NB4 (cell line): ENCODE measurements around the gene UTP15.

Experiments
- DNase-seq: peaks from one replicate; pipeline ENCODE4 v3.0.0; 2010; ENCODE audit warnings: low read depth
- H3K4me3 ChIP-seq: one replicate; pipeline ENCODE4 v1.5.1; 2011; ENCODE audit warnings: mild to moderate bottlenecking, low read depth, low read length, moderate library complexity
- MYC ChIP-seq: IDR thresholded peaks from 2 replicates; pipeline ENCODE4 v1.6.1; 2011; ENCODE audit warnings: low read depth, low read length
- POLR2A ChIP-seq: IDR thresholded peaks from 2 replicates; pipeline ENCODE4 v1.6.1; 2011; ENCODE audit warnings: mild to moderate bottlenecking; ENCODE audit not compliant: insufficient read length; ENCODE audit errors: extremely low read depth
- TF ChIP-seq, protein P1 (sequence below): IDR thresholded peaks from 2 replicates; pipeline ENCODE4 v1.6.1; 2011; ENCODE audit warnings: low read depth, low read length
- TF ChIP-seq, protein P2 (sequence below): IDR thresholded peaks from one replicate; pipeline ENCODE4 v1.5.1; 2012; ENCODE audit warnings: low read depth, low read length

Gene UTP15

DNA sequence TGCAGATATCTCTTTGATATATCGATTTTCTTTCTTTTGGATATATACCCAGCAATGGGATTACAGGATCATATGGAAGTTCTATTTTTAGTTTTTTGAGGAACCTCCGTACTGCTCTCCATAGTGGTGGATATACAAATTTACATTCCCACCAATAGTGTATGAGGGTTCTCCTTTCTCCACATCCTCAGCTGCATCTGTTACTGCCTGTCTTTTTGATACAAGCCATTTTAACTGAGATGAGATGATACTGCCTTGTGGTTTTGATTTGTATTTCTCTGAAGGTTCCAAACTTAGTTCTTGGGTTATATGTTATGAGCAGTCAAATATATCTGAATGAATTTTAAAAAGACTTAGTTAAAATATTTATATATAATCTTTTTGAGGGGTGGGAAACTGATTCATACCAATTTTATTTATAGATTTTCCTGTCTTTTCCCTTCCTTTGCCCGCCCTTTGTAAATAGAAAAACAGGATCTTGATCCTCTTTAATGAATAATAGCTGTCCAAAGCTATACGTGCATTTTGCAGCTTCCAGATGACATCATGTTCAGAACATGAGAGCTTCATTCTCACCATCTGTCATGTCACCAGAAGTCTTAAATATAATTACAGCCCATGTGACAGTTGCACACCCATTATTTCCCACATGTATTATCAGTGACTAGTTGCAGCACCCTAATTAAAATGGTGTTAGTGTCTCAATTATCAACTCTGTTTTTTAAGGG, 54.2 kb downstream of the UTP15 start:
- TF ChIP-seq, protein P1, sequence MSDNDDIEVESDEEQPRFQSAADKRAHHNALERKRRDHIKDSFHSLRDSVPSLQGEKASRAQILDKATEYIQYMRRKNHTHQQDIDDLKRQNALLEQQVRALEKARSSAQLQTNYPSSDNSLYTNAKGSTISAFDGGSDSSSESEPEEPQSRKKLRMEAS, result no peak
- TF ChIP-seq POLR2A (no peak), MYC (no peak)
- TF ChIP-seq, protein P2, sequence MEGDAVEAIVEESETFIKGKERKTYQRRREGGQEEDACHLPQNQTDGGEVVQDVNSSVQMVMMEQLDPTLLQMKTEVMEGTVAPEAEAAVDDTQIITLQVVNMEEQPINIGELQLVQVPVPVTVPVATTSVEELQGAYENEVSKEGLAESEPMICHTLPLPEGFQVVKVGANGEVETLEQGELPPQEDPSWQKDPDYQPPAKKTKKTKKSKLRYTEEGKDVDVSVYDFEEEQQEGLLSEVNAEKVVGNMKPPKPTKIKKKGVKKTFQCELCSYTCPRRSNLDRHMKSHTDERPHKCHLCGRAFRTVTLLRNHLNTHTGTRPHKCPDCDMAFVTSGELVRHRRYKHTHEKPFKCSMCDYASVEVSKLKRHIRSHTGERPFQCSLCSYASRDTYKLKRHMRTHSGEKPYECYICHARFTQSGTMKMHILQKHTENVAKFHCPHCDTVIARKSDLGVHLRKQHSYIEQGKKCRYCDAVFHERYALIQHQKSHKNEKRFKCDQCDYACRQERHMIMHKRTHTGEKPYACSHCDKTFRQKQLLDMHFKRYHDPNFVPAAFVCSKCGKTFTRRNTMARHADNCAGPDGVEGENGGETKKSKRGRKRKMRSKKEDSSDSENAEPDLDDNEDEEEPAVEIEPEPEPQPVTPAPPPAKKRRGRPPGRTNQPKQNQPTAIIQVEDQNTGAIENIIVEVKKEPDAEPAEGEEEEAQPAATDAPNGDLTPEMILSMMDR, result no peak
- H3K4me3 ChIP-seq, result no peak overlapping the region
- no peak for DNase-seq

DNA sequence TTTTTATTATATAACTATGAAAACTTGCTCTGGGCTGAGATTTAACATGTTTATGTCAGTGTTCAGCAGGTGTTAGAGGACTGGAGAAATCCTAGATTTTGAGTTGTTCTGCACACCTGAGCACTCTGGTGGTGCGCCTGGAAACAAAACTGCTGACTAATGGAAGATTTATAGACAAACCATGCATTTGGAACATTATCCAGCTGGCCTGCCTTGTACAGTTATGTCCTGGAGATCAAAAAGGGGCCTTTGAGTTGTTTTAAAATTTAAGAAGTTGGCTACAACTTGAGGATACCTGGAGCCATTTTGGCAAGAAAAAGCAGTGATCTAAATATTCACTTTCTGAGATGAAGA, 54.8 kb downstream of the UTP15 start:
- TF ChIP-seq POLR2A (no peak), MYC (no peak)
- TF ChIP-seq, protein P2, result no peak
- TF ChIP-seq, protein P1, result no peak
- DNase-seq, result no peak
- H3K4me3 ChIP-seq, result no peak overlapping the region

DNA sequence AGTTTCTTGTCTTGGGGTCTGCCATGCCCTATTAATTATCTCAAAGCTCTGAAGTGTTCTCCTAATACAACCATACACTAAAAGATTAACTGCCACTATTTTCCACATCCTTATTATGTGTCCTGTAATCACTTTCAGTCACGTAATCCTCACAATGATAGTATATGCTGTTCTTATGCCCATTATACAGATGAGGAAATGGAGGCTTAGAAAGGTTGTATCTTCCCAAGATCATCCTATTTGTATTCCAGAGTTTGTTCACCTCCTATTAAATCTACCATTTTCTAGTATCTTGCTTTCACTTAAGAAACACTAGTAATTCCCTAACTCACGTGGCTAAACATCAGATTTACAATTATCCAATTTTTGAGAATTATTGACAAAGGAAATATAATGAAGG, 57.5 kb downstream of the UTP15 start:
- no peak for TF ChIP-seq MYC
- TF ChIP-seq POLR2A, result no peak
- TF ChIP-seq, protein P2, result no peak
- H3K4me3 ChIP-seq, result no peak overlapping the region
- no peak for DNase-seq

DNA sequence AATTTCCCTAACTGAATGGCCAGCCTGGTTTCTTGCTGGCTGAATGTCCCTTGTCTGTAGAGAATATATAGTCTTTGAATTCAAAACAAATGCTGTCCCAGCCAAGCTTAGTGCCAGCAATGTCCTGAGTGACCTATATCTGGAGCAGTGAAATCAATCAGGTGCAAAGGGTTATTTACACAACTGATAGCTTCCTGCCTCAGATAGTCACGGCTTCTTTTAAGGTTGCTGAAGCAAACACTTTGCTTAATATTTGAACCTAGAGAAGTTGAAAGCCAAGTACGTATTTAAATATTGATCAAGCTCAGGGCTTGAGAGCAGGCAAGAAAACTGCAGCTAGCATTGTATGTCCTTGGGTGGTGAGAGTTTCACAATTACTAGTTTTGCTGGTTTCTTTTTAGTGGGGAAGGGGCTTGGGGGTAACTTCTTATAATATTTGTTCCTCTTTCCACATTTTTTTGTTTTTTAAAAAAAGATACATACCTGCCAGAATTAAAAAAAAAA, 58.4 kb downstream of the UTP15 start:
- TF ChIP-seq, protein P2, result no peak
- TF ChIP-seq MYC (no peak), POLR2A (no peak)
- TF ChIP-seq, protein P1, result no peak
- no peak overlapping the region for H3K4me3 ChIP-seq
- no peak for DNase-seq

DNA sequence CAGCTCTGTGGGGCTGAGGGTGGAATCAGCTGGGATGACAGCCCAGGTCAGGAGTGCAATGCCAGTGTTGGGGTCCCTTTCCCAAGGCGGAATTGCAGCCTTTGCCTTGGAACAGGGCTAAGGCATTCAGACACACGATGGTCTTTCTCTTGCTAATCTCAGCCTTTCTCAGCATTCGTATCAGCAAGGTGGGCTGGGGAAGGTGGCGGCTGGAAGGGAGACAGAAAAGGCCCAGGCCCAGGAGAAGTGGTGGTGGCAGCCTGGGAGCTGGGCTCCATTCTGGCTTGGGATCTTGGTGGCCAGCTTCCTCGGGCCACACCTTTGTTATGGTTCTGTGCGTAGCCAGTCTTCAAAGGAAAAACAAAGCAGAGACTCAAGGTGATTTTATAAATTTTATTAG, 59.3 kb downstream of the UTP15 start:
- DNase-seq, result no peak
- no peak overlapping the region for H3K4me3 ChIP-seq
- TF ChIP-seq MYC (no peak), POLR2A (no peak)
- TF ChIP-seq, protein P1, result no peak
- TF ChIP-seq, protein P2, result no peak
